T47D (cell line): ENCODE measurements around the gene EIF5.

Experiments
- DNase-seq, 2 experiments: peaks; one replicate each; pipeline versions ENCODE4 v3.0.0 to v3.0.0-alpha.2; 2011 to 2012; ENCODE audit warnings: low read depth in 1 of 2, low spot score in 1 of 2
- JUND ChIP-seq: IDR thresholded peaks from 2 replicates; pipeline ENCODE4 v1.6.1; 2012; ENCODE audit warnings: low read depth
- in situ Hi-C: cut with HindIII; loops from 2 replicates; pipeline ENCODE4 v1.10.0; 2016; ENCODE audit warnings: low sequenced_read_pairs, low pct_unique_long_range_greater_than_20kb

The EIF5 gene

GRCh38 chr14:103333754-103334643 lies at the start of gene EIF5:
Gene EIF5 (plus strand): TSS chr14:103334237. CDS start chr14:103335861, 1,624 bp downstream.
- peak; percentile 95 to 99 for DNase-seq
- in situ Hi-C loops, result no loop called here
- no peak for TF ChIP-seq JUND

- DNase-seq, result no peak
- TF ChIP-seq JUND, result no peak
- in situ Hi-C loops, result no loop called here
Observed at GRCh38 chr14:103284574-103285467, 49.2 kb upstream of the EIF5 start.

GRCh38 chr14:103286460-103286859 lies 47.6 kb upstream of the EIF5 start:
- DNase-seq, result no peak
- in situ Hi-C loops, result no loop called here
- TF ChIP-seq JUND, result no peak

- TF ChIP-seq JUND, result no peak
- in situ Hi-C loops, result no loop called here
- DNase-seq, result no peak
Observed at GRCh38 chr14:103286968-103287850, 46.8 kb upstream of the EIF5 start.

- TF ChIP-seq JUND, result no peak
- in situ Hi-C loops, result no loop called here
- no peak for DNase-seq
Observed at GRCh38 chr14:103288076-103288766, 45.8 kb upstream of the EIF5 start.

GRCh38 chr14:103290056-103290455 lies 44.0 kb upstream of the EIF5 start:
- TF ChIP-seq JUND, result no peak
- in situ Hi-C loops, result no loop called here
- no peak for DNase-seq

GRCh38 chr14:103290494-103290893 lies 43.5 kb upstream of the EIF5 start:
- in situ Hi-C loops, result no loop called here
- no peak for TF ChIP-seq JUND
- no peak for DNase-seq

- no peak for TF ChIP-seq JUND
- no peak for DNase-seq
- in situ Hi-C loops, result no loop called here
Observed at GRCh38 chr14:103290961-103291360, 43.1 kb upstream of the EIF5 start.

- no peak for TF ChIP-seq JUND
- in situ Hi-C loops, result no loop called here
- peak; percentile 82 to 85 for DNase-seq
Observed at GRCh38 chr14:103292426-103293374, 41.3 kb upstream of the EIF5 start.

- in situ Hi-C loops, result no loop called here
- no peak for DNase-seq
- no peak for TF ChIP-seq JUND
Observed at GRCh38 chr14:103293465-103293864, 40.6 kb upstream of the EIF5 start.

GRCh38 chr14:103294091-103294490 lies 39.9 kb upstream of the EIF5 start:
- no peak for TF ChIP-seq JUND
- in situ Hi-C loops, result no loop called here

More at GRCh38 chr14:103294091-103294490, 39.9 kb upstream of the EIF5 start:
- no peak for DNase-seq
